Endothelial cell of umbilical vein (primary cell): ENCODE measurements around the gene MIEF1. TPM values are rescaled to one million over a fixed set of nuclear protein-coding genes. Genes with fewer than 3 reads are reported as not detected.

Source experiments
- BruUV-seq: library from RNA; stranded (reverse); fragments of 400-500 nt; replicated peaks from 2 replicates; lab custom pipeline; 2021; lab: Mats Ljungman, UMichigan
- CTCF ChIA-PET: fragments of 300-600, 350-600 bp; sonication (Branson Sonifier 250); formaldehyde crosslinking; loops from one replicate; lab custom pipeline; 2021; ENCODE audit warnings: antibody characterized with exemption, inconsistent platforms; lab: Charles Lee
- POLR2A ChIA-PET: fragments of 300-600, 350-600 bp; sonication (Branson Sonifier 250); formaldehyde crosslinking; loops from one replicate; lab custom pipeline; 2021; ENCODE audit warnings: antibody characterized with exemption, inconsistent platforms; lab: Charles Lee
- DNase-seq: peaks from one replicate; pipeline ENCODE4 v3.0.0-alpha.2; 2011; ENCODE audit warnings: low read depth, low spot score
- FAIRE-seq: peaks from 2 replicates; lab custom pipeline; 2011; peaks lifted over from hg19 to GRCh38; lab: Jason Lieb, UNC
- H2AFZ ChIP-seq: 2 replicates; pipeline ENCODE4 v1.6.0; 2012; ENCODE audit warnings: low read depth, low read length, control low read depth, inconsistent platforms
- H3K27ac ChIP-seq: 2 replicates; pipeline ENCODE4 v1.5.1; 2011; ENCODE audit warnings: low read depth, mild to moderate bottlenecking, control low read depth, low read length, moderate library complexity; ENCODE audit not compliant: insufficient read depth
- H3K27me3 ChIP-seq, 2 experiments: 2 replicates each; pipeline versions ENCODE4 v1.6.0 to v1.6.1; 2011; ENCODE audit warnings: low read length in 2 of 2, mixed read lengths in 1 of 2; ENCODE audit not compliant: control insufficient read depth in 2 of 2, insufficient read depth in 2 of 2
- H3K36me3 ChIP-seq, 2 experiments: 2 replicates in 1 of 2; 3 replicates in 1 of 2; pipeline ENCODE4 v1.5.1; 2011; ENCODE audit warnings: low read length in 2 of 2, mild to moderate bottlenecking in 1 of 2, moderate library complexity in 1 of 2; ENCODE audit not compliant: control insufficient read depth in 2 of 2, insufficient read depth in 2 of 2; ENCODE audit errors: extremely low read depth in 1 of 2
- H3K4me1 ChIP-seq: 3 replicates; pipeline ENCODE4 v1.5.1; 2011; ENCODE audit warnings: mild to moderate bottlenecking, low read length; ENCODE audit not compliant: control insufficient read depth, insufficient read depth; ENCODE audit errors: extremely low read depth
- H3K4me2 ChIP-seq: 2 replicates; pipeline ENCODE4 v1.6.1; 2011; ENCODE audit warnings: low read length, control low read depth, mixed read lengths; ENCODE audit not compliant: insufficient read depth
- H3K4me3 ChIP-seq, 3 experiments: fragments of 200-600 bp in 1 of 3; sonication (generic), shearing (Covaris generic) in 1 of 3; replicated peaks in 1 of 3; 2 replicates each; pipeline ENCODE4 v1.5.1; 2011 to 2016; ENCODE audit warnings: control low read depth in 3 of 3, low read length in 3 of 3, mild to moderate bottlenecking in 2 of 3, inconsistent platforms in 1 of 3, low read depth in 1 of 3, moderate library complexity in 1 of 3; ENCODE audit not compliant: insufficient read depth in 1 of 3
- H3K79me2 ChIP-seq: 2 replicates; pipeline ENCODE4 v1.6.0; 2012; ENCODE audit warnings: low read length, inconsistent platforms; ENCODE audit not compliant: control insufficient read depth, insufficient read depth
- H3K9ac ChIP-seq: replicated peaks from 2 replicates; pipeline ENCODE3; 2011; ENCODE audit warnings: low read length, control low read depth; ENCODE audit not compliant: insufficient read depth; ENCODE audit errors: extremely low read depth
- H3K9me1 ChIP-seq: replicated peaks from 3 replicates; pipeline ENCODE4 v1.6.0; 2011; ENCODE audit warnings: mild to moderate bottlenecking, low read length; ENCODE audit not compliant: control insufficient read depth, insufficient read depth; ENCODE audit errors: extremely low read depth
- H3K9me3 ChIP-seq: replicated peaks from 2 replicates; pipeline ENCODE4 v1.5.1; 2012; ENCODE audit warnings: low read length, inconsistent platforms; ENCODE audit not compliant: control insufficient read depth, insufficient read depth
- H4K20me1 ChIP-seq: replicated peaks from 2 replicates; pipeline ENCODE3; 2011; ENCODE audit warnings: mild to moderate bottlenecking, low read length; ENCODE audit not compliant: control insufficient read depth, insufficient read depth; ENCODE audit errors: extremely low read depth
- EZH2 ChIP-seq: IDR thresholded peaks from 2 replicates; pipeline ENCODE4 v1.6.1; 2012; ENCODE audit warnings: borderline replicate concordance, low read depth, mild to moderate bottlenecking, moderate library complexity, low read length, inconsistent platforms; ENCODE audit not compliant: severe bottlenecking
- FOS ChIP-seq: IDR thresholded peaks from 2 replicates; pipeline ENCODE4 v1.6.1; 2011; ENCODE audit warnings: mild to moderate bottlenecking, low read length, moderate library complexity, borderline replicate concordance; ENCODE audit not compliant: insufficient read depth
- MYC ChIP-seq: IDR thresholded peaks from one replicate; pipeline ENCODE4 v1.6.1; 2011; ENCODE audit warnings: mild to moderate bottlenecking, low read depth, low read length
- POLR2A ChIP-seq: IDR thresholded peaks from 2 replicates; pipeline ENCODE4 v1.6.1; 2012; ENCODE audit warnings: low read depth, mild to moderate bottlenecking, control low read depth, low read length
- dilution Hi-C: fragments of 300-500 bp; cut with MboI; formaldehyde crosslinking; loops from one replicate; pipeline ENCODE4 v1.15.0; 2019; ENCODE audit warnings: low sequenced_read_pairs; ENCODE audit not compliant: extremely low pct_ligation_motif_present
- intact Hi-C: fragments of 100-400 bp; cut with micrococcal nuclease; formaldehyde crosslinking; loops from one replicate; pipeline ENCODE4 v1.10.0; 2022
- polyA plus RNA-seq, 4 experiments: library from polyadenylated mRNA; depleted of rRNA in 3 of 4; stranded (reverse) in 3 of 4; unstranded in 1 of 4; fragments of >200 nt; gene quantifications; 2 replicates each; pipeline versions ENCODE4 v1.2.1 to v1.2.3, GENCODE V29; 2011 to 2012; ENCODE audit warnings: missing spikeins in 1 of 4
- total RNA-seq: library from RNA; stranded (reverse); gene quantifications from 2 replicates; pipeline ENCODE4 v1.2.3, GENCODE V29; 2021
- TF ChIP-seq, protein P1 (sequence below), 2 donors: IDR thresholded peaks; 1 replicate in 1 of 2; 2 replicates in 1 of 2; pipeline ENCODE4 v1.5.1; 2011; ENCODE audit warnings: low read length in 2 of 2, mild to moderate bottlenecking in 2 of 2, moderate library complexity in 2 of 2, control low read depth in 1 of 2, inconsistent platforms in 1 of 2, low read depth in 1 of 2; ENCODE audit not compliant: insufficient read depth in 1 of 2; ENCODE audit errors: extremely low read depth in 1 of 2

Gene MIEF1
- total and polyA plus RNA-seq, 2 donors (not counting 3 experiments of a cell fraction or from before 2014, with no cell fraction given) = 14.2 to 31.1 TPM

- Histone ChIP-seq H4K20me1 (no peaks in the 10 kb centered on the region), H3K27ac (no peak overlapping the region), H3K4me3 (no peak overlapping the region), H2AFZ (no peak overlapping the region), H3K79me2 (no peaks in the 10 kb centered on the region), H3K9me3 (no peaks in the 10 kb centered on the region), H3K9ac (no peak overlapping the region), H3K9me1 (no peaks in the 10 kb centered on the region), H3K36me3 (no peaks in the 10 kb centered on the region), H3K4me2 (no peak overlapping the region), H3K4me1 (no peaks in the 10 kb centered on the region), H3K27me3 (peaks cover 31 to 33% of the 10 kb centered on the region in 2 experiments)
- TF ChIP-seq MYC = no peak
- TF ChIP-seq EZH2 = no peak
- TF ChIP-seq FOS = no peak
- TF ChIP-seq, protein P1, sequence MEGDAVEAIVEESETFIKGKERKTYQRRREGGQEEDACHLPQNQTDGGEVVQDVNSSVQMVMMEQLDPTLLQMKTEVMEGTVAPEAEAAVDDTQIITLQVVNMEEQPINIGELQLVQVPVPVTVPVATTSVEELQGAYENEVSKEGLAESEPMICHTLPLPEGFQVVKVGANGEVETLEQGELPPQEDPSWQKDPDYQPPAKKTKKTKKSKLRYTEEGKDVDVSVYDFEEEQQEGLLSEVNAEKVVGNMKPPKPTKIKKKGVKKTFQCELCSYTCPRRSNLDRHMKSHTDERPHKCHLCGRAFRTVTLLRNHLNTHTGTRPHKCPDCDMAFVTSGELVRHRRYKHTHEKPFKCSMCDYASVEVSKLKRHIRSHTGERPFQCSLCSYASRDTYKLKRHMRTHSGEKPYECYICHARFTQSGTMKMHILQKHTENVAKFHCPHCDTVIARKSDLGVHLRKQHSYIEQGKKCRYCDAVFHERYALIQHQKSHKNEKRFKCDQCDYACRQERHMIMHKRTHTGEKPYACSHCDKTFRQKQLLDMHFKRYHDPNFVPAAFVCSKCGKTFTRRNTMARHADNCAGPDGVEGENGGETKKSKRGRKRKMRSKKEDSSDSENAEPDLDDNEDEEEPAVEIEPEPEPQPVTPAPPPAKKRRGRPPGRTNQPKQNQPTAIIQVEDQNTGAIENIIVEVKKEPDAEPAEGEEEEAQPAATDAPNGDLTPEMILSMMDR (IDR thresholded peaks at IDR 0.05; ENCODE audit: extremely low read depth in 1 of 2, insufficient read depth in 1 of 2, low read depth in 1 of 2, low read length in 2 of 2) = peak; percentile 43 to 64
- TF ChIP-seq POLR2A = no peak
- dilution Hi-C loops (loop anchor here (25.0 kb wide), 1 partner anchor 453 kb away; no protein-coding TSS in a partner anchor), intact Hi-C loops (no loop called here)
- ChIA-PET CTCF (interaction anchor here (0.5 to 5.5 kb wide), 11 partner anchors 11 to 484 kb away, joined by 3 to 52 read pairs (median 3); no protein-coding TSS in a partner anchor), POLR2A (no interaction called here)
- FAIRE-seq (no peak), DNase-seq (no peak)
- no TSS peak for BruUV-seq
Measured at GRCh38 chr22:39559456-39560105, 57.5 kb downstream of the MIEF1 start.
